NCI-H2081 (cell line): ENCODE results near the gene B4GALNT4.
A peak's percentile ranks its signal among the peaks of the same experiment; 100 is the strongest.
"Not testable (repeated sequence)": the region's sequence is repeated elsewhere in the genome, so short reads cannot be mapped to it uniquely, and the experiment has no call there.

Experiments used
- DNase-seq, 2 experiments: peaks; one replicate each; lab custom pipeline; 2025; lab: John Stamatoyannopoulos, UW

The B4GALNT4 gene, protein sequence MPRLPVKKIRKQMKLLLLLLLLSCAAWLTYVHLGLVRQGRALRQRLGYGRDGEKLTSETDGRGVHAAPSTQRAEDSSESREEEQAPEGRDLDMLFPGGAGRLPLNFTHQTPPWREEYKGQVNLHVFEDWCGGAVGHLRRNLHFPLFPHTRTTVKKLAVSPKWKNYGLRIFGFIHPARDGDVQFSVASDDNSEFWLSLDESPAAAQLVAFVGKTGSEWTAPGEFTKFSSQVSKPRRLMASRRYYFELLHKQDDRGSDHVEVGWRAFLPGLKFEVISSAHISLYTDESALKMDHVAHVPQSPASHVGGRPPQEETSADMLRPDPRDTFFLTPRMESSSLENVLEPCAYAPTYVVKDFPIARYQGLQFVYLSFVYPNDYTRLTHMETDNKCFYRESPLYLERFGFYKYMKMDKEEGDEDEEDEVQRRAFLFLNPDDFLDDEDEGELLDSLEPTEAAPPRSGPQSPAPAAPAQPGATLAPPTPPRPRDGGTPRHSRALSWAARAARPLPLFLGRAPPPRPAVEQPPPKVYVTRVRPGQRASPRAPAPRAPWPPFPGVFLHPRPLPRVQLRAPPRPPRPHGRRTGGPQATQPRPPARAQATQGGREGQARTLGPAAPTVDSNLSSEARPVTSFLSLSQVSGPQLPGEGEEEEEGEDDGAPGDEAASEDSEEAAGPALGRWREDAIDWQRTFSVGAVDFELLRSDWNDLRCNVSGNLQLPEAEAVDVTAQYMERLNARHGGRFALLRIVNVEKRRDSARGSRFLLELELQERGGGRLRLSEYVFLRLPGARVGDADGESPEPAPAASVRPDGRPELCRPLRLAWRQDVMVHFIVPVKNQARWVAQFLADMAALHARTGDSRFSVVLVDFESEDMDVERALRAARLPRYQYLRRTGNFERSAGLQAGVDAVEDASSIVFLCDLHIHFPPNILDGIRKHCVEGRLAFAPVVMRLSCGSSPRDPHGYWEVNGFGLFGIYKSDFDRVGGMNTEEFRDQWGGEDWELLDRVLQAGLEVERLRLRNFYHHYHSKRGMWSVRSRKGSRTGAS

DNA sequence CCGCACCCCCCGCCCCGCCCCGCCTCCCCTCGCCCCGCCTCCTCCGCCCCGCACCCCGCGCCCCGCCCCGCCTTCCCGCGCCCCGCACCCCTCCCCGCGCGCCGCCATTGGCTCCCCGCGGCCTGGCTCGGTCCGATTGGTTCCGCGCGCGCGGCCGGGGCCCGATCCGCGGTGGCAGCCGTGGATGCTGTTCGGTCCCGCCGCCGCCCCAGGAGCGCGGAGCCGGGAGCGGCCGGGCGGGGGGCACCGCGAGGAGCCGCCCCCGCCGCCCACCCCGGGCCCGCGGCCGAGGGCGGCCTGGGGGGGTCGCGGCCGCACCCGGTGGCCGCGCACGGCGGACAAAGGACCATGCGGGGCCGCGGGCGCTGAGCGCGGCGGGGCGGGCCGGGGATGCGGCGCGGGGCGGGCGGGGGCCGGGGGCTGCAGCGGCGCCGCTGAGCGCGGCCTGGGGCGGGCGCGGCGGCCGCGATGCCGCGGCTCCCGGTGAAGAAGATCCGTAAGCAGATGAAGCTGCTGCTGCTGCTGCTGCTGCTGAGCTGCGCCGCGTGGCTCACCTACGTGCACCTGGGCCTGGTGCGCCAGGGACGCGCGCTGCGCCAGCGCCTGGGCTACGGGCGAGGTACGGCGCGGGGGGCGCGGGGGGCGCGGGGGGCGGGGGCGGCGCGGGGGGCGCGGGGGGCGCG lies at the start of gene B4GALNT4:
B4GALNT4 (plus strand) TSS at position 164 of the 683 bp plus-strand sequence; CDS start at position 469, 305 bp downstream.
- DNase-seq: peak; percentile 7 to 28

DNA sequence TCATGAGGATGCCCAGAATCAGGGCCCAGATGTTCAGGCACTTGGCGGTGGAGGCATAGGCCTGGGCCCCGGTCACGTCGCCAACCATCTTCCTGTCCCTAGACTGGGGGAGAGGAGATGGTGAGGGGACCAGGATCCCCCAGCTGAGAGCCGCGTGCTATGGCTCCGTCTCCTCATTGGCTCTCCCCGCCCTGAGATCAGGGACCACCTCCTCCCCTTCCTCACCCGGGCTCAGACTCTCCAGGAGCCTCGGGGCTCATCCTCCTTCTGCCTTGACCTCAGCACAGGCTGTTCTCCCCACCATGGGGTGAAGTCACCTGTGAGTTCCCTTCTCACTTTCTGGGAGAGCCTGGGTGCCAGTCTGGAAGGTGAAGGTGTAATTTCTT lies 49.4 kb upstream of the B4GALNT4 start:
- DNase-seq: not testable (repeated sequence)

- no peak for DNase-seq
Observed at GRCh38 chr11:324156-324555, 45.1 kb upstream of the B4GALNT4 start.

DNA sequence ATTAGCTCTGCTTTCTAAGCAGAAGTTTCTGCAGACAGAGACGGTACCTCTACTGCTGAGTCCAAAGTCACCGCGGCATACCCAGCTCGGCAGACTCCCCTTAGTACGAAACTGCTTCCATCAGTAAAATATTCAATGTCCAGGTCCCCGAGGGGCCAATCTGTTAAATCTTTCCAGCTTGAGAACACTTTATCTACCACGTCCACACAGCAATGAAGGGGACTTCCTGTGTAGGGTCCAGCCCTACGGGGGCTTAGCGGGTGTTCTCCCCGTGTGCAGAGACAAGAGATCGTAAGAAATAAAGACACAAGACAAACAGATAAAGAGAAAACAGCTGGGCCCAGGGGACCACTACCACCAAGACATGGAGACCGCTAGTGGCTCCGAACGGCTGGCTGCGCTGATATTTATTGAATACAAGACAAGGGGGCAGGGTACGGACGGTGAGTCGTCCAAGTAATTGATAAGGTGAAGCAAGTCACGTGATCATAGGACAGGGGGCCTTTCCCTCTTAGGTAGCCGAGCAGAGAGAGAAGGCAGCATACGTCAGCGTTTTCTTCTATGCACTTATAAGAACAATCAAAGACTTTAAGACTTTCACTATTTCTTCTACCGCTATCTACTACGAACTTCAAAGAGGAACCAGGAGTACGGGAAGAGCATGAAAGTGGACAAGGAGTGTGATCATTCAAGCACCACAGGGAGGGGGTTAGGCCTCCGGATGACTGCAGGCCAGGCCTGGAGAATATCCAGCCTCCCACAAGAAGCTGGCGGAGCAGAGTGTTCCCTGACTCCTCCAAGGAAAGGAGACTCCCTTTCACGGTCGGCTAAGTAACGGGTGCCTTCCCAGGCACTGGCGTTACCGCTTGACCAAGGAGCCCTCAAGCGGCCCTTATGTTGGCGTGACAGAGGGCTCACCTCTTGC lies 44.4 kb upstream of the B4GALNT4 start:
- DNase-seq: not testable (repeated sequence)

GRCh38 chr11:325796-326591 lies 43.3 kb upstream of the B4GALNT4 start:
- no peak for DNase-seq

GRCh38 chr11:326592-326841 lies 42.8 kb upstream of the B4GALNT4 start:
- no peak for DNase-seq

- no peak for DNase-seq
Observed at GRCh38 chr11:326842-327580, 42.3 kb upstream of the B4GALNT4 start.

GRCh38 chr11:327581-327923 lies 41.7 kb upstream of the B4GALNT4 start:
- DNase-seq: no peak

DNA sequence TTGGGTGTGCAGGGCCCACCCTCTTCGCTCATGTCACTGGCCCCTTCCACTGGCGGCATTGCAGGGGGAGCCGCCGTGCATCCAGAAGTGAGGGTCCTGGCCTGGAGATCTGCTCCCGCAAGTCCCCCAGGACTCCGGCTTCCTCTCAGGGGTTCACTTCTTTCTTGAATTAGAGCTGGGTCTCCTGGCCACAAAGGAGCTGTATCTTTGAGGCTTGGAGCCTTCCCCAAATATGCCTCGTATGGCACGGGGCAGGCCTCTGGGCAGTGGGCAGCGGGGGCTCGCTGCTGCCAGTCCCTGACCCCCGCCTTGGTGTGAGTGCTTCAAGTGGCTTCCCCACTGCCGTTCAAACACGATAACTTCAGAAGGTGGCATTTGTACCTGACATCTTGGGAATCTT lies 41.3 kb upstream of the B4GALNT4 start:
- DNase-seq: no peak

DNA sequence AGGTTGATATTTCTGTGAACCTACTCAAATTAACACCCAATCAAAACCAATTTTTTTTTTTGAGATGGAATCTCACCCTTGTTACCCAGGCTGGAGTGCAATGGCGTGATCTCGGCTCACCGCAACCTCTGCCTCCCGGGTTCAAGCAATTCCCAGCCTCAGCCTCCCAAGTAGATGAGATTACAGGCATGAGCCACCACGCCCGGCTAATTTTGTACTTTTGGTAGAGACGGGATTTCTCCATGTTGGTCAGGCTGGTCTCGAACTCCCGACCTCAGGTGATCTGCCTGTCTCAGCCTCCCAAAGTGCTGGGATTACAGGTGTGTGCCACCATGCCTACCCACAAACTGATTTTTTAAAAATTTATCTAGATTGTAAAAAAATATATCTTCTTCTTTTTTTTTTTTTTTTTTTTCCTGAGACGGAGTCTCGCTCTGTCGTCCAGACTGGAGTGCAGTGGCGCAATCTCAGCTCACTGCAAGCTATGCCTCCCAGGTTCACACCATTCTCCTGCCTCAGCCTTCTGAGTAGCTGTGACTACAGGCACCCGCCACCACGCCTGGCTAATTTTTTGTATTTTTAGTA lies 40.7 kb upstream of the B4GALNT4 start:
- not testable (repeated sequence) for DNase-seq

- no peak for DNase-seq
Observed at GRCh38 chr11:329886-330253, 39.4 kb upstream of the B4GALNT4 start.

- DNase-seq: no peak
Observed at GRCh38 chr11:330307-330693, 39.0 kb upstream of the B4GALNT4 start.

DNA sequence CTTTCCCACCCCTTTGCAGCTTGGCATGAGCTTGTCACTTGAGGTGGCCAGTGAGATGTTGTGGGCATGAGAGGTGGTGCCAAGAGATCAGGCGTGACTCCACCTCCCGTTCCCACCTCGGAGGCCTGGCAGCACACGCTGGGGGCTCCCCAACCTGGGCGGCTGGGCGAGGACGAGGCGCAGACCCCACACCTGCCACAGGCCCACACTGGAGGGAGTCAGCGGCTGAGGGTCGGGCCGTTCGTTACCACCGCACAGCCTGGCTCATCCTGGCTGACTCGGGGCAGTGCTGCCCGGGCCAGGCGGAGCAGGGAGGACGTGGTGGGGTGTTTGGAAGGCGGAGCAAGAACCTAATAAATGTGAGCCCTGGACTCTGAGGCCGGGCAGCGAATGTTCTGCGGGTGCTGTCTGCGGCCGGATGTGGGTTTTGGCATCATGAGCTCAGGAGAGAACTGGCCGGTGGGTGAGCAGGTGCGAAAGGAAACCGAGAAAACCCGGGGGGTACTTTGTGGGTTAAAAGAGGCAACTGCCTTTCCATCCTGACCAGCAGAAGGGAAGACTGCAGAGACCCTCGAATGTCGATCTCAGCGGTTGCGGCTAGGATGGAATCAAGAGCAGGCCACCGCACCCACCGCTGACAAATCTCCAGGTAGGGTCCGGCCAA lies 38.5 kb upstream of the B4GALNT4 start:
- DNase-seq: no peak

- no peak for DNase-seq
Observed at GRCh38 chr11:331358-332060, 37.8 kb upstream of the B4GALNT4 start.

- no peak for DNase-seq
Observed at GRCh38 chr11:332651-333480, 36.4 kb upstream of the B4GALNT4 start.

DNA sequence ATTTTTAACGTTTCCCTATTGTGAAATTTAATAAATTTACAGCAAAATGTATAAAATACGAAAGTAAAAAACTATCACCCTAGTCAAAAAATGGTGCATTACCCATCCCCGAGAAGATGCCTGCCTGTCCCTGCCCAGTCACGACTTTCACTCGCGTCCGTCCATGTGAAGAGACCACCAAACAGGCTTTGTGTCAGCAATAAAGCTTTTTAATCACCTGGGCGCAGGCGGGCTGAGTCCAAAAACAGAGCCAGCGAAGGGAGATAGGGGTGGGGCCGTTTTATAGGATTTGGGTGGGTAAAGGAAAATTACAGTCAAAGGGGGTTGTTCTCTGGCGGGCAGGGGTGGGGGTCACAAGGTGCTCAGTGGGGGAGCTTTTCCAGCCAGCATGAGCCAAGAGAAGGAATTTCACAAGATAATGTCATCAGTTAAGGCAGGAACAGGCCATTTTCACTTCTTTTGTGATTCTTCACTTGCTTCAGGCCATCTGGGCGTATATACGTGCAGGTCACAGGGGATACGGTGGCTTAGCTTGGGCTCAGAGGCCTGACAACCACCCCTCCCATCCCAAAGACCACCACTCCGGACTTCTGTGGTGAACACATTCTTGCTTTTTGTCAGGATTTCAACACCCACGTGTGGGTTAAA lies 35.6 kb upstream of the B4GALNT4 start:
- DNase-seq: not testable (repeated sequence)
